Liver (tissue), 3 donors: ENCODE measurements around the gene AJAP1.

ENCODE experiments used
- CTCF ChIP-seq: fragments of 150-350 bp; IDR thresholded peaks from 2 replicates; pipeline ENCODE4 v1.5.1; 2017; ENCODE audit warnings: improper control_type of control experiment, low read depth, low read length; ENCODE audit not compliant: missing input control
- EGR1 ChIP-seq, 2 donors: IDR thresholded peaks; 2 replicates each; pipeline ENCODE4 v1.6.1; 2016 to 2018; ENCODE audit warnings: antibody characterized with exemption in 2 of 2, low read depth in 2 of 2
- donor health status: healthy.
- donor health status: healthy.

- TF ChIP-seq CTCF: no peak
- no peak for TF ChIP-seq EGR1 (IDR thresholded peaks at IDR 0.05; ENCODE audit: low read depth in 2 of 2)
Measured at GRCh38 chr1:4750177-4750576, 95.8 kb downstream of the AJAP1 start.
